HepG2 (cell line): ENCODE measurements around the gene PXDC1. TPM values are rescaled to one million over a fixed set of nuclear protein-coding genes. Genes with fewer than 3 reads are reported as not detected.

Experiments
- ERF ChIP-seq: IDR thresholded peaks from 2 replicates; pipeline ENCODE4 v1.6.1; 2018; ENCODE audit warnings: missing biosample characterization, missing genetic modification reagents
- NCOA1 ChIP-seq: sonication (generic); formaldehyde crosslinking; IDR thresholded peaks from 2 replicates; pipeline ENCODE4 v1.9.0; 2021; ENCODE audit warnings: missing genetic modification reagents
- NONO ChIP-seq, 2 experiments: fragments of 450-650 bp in 1 of 2; sonication (generic) in 1 of 2; formaldehyde crosslinking in 1 of 2; IDR thresholded peaks in 1 of 2; conservative IDR thresholded peaks in 1 of 2; 2 replicates each; pipeline versions ENCODE4 v1.6.1 to v1.8.0; 2017 to 2022; ENCODE audit warnings: mild to moderate bottlenecking in 1 of 2, missing genetic modification reagents in 1 of 2, moderate library complexity in 1 of 2
- SMAD3 ChIP-seq: sonication (generic); formaldehyde crosslinking; IDR thresholded peaks from 2 replicates; pipeline ENCODE4 v1.4.0; 2020; ENCODE audit warnings: missing genetic modification reagents
- ZNF205 ChIP-seq: IDR thresholded peaks from 2 replicates; pipeline ENCODE4 v1.6.1; 2018; ENCODE audit warnings: missing biosample characterization, missing genetic modification reagents
- ZNF331 ChIP-seq: sonication (generic); formaldehyde crosslinking; IDR thresholded peaks from 2 replicates; pipeline ENCODE4 v1.4.0; 2020; ENCODE audit warnings: missing genetic modification reagents
- ZNF792 ChIP-seq: IDR thresholded peaks from 2 replicates; pipeline ENCODE4 v1.6.1; 2016
- polyA plus RNA-seq, 8 experiments: library from polyadenylated mRNA; depleted of rRNA in 3 of 8; stranded (reverse) in 7 of 8; unstranded in 1 of 8; fragments of >200 nt; fragmentation: Illumina TruSeq in 4 of 8; extraction: Trizol in 4 of 8; gene quantifications; 2 replicates each; pipeline versions ENCODE4 v1.2.1 to v1.2.3, GENCODE V29; 2011 to 2016; ENCODE audit warnings: low read depth in 4 of 8, missing spikeins in 1 of 8, mixed read lengths in 1 of 8; ENCODE audit not compliant: insufficient read depth in 1 of 8
- total RNA-seq, 5 experiments: library from RNA; depleted of rRNA; stranded (reverse); fragments of >200 nt; fragmentation: Illumina TruSeq; extraction: Trizol; gene quantifications; 2 replicates each; pipeline ENCODE4 v1.2.3, GENCODE V29; 2016; ENCODE audit warnings: low read depth in 1 of 5
- TF ChIP-seq, protein P1 (sequence below): sonication (generic); formaldehyde crosslinking; IDR thresholded peaks from 2 replicates; pipeline ENCODE4 v1.4.0; 2020; ENCODE audit warnings: mild to moderate bottlenecking, missing genetic modification reagents
- TF ChIP-seq, protein P2 (sequence below): sonication (generic); formaldehyde crosslinking; IDR thresholded peaks from 2 replicates; pipeline ENCODE4 v1.8.1; 2023; ENCODE audit warnings: missing genetic modification reagents, mild to moderate bottlenecking, borderline replicate concordance
- TF ChIP-seq, protein P3 (sequence below): sonication (generic); formaldehyde crosslinking; IDR thresholded peaks from 2 replicates; pipeline ENCODE4 v1.5.1; 2020; ENCODE audit warnings: missing genetic modification reagents, mild to moderate bottlenecking, borderline replicate concordance
- TF ChIP-seq, protein P4 (sequence below): sonication (generic); formaldehyde crosslinking; IDR thresholded peaks from 2 replicates; pipeline ENCODE4 v1.8.1; 2023; ENCODE audit warnings: mild to moderate bottlenecking, missing genetic modification reagents
- TF ChIP-seq, protein P5 (sequence below): sonication (generic); formaldehyde crosslinking; conservative IDR thresholded peaks from 2 replicates; pipeline ENCODE4 v1.8.0; 2022; ENCODE audit warnings: missing genetic modification reagents

Gene PXDC1
- total and polyA plus RNA-seq, 2 of the 13 experiments (the other 11 are each of a cell fraction or from before 2014, with no cell fraction given): 32.4 to 34.7 TPM

DNA sequence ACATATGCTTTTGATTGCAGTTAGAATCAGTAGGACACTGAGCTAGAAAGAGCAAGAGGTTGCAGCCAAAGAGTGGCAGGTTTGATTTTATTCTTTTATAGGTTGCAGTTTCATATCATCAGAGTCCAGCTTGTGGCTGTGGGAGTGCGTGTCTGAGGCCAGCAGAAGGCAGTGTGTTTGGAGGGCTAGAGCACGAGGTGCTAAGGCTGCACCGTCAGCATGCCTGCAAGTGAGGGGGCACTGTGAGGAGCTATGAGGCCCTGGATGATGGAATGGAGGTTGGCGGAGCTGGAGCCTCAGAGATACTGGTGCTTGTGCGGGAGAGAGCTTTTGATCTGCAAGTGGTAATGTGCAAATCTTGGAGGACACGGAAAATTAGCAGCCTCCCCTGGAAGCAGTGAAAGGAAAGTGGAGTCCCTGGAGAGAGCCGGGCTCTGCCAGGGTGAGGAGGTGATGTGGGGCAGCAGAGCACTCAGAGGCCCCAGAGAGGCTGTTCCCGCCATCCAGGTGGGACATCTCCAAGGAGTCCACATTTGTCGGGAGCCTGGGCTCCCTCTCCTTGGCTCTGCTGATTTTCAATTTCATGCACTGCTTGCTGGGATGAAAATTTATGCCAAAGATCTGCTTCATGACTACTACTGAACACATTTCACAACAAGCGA is 43.6 kb downstream of the PXDC1 start (continued):
- TF ChIP-seq, protein P1, sequence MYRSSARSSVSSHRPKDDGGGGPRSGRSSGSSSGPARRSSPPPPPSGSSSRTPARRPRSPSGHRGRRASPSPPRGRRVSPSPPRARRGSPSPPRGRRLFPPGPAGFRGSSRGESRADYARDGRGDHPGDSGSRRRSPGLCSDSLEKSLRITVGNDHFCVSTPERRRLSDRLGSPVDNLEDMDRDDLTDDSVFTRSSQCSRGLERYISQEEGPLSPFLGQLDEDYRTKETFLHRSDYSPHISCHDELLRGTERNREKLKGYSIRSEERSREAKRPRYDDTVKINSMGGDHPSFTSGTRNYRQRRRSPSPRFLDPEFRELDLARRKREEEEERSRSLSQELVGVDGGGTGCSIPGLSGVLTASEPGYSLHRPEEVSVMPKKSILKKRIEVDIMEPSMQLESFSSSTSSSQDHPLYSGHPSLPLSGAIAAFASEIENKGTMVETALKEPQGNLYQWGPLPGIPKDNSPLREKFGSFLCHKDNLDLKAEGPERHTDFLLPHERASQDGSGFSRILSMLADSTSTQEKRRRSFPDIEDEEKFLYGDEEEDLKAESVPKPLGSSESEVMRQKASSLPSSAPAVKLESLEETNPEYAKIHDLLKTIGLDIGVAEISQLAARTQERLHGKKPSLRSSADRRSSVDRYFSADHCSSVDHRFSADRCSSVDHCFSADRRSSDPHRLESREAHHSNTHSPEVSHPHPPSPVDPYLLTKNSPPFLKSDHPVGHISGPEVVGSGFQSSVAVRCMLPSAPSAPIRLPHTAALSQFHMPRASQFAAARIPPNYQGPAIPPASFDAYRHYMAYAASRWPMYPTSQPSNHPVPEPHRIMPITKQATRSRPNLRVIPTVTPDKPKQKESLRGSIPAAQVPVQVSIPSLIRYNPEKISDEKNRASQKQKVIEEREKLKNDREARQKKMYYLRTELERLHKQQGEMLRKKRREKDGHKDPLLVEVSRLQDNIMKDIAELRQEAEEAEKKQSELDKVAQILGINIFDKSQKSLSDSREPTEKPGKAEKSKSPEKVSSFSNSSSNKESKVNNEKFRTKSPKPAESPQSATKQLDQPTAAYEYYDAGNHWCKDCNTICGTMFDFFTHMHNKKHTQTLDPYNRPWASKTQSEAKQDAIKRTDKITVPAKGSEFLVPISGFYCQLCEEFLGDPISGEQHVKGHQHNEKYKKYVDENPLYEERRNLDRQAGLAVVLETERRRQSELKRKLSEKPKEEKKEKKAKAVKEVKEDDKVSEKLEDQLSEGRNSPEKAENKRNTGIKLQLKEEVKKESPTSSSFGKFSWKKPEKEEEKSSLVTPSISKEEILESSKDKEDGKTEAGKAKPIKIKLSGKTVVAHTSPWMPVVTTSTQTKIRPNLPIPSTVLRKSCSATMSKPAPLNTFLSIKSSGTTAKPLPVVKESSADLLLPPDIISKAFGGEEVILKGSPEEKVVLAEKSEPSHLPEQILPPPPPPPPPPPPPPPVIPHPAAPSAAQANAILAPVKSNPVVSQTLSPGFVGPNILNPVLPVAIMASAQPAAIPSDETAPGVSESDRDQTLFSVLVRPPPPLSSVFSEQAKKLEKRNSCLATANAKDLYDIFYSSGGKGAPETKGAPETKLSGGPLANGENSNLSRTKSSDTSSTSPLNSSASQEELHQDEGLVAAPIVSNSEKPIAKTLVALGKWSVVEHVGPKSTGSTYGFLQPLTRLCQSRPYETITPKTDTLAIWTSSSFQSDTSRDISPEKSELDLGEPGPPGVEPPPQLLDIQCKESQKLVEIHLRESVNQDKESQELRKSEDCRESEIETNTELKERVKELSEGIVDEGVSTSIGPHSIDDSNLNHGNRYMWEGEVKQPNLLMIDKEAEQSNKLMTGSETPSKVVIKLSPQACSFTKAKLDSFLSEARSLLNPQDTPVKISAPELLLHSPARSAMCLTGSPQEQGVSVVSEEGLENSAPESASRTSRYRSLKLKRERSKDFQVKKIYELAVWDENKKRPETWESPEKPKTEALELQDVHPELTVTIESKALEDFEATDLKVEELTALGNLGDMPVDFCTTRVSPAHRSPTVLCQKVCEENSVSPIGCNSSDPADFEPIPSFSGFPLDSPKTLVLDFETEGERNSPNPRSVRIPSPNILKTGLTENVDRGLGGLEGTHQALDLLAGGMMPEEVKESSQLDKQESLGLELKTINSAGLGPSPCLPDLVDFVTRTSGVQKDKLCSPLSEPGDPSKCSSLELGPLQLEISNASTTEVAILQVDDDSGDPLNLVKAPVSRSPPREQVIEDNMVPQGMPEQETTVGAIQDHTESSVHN (CRISPR knock-in tag): no peak
- no peak for TF ChIP-seq ERF (CRISPR knock-in tag)
- no peak for TF ChIP-seq NCOA1 (CRISPR knock-in tag)
- no peak for TF ChIP-seq ZNF331 (CRISPR knock-in tag)
- TF ChIP-seq, protein P2, sequence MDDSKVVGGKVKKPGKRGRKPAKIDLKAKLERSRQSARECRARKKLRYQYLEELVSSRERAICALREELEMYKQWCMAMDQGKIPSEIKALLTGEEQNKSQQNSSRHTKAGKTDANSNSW (CRISPR knock-in tag): no peak
- TF ChIP-seq NONO (IDR thresholded peaks at IDR 0.05): no peak
- no peak for TF ChIP-seq NONO (CRISPR knock-in tag; conservative IDR thresholded peaks at IDR 0.05)
- TF ChIP-seq, protein P3, sequence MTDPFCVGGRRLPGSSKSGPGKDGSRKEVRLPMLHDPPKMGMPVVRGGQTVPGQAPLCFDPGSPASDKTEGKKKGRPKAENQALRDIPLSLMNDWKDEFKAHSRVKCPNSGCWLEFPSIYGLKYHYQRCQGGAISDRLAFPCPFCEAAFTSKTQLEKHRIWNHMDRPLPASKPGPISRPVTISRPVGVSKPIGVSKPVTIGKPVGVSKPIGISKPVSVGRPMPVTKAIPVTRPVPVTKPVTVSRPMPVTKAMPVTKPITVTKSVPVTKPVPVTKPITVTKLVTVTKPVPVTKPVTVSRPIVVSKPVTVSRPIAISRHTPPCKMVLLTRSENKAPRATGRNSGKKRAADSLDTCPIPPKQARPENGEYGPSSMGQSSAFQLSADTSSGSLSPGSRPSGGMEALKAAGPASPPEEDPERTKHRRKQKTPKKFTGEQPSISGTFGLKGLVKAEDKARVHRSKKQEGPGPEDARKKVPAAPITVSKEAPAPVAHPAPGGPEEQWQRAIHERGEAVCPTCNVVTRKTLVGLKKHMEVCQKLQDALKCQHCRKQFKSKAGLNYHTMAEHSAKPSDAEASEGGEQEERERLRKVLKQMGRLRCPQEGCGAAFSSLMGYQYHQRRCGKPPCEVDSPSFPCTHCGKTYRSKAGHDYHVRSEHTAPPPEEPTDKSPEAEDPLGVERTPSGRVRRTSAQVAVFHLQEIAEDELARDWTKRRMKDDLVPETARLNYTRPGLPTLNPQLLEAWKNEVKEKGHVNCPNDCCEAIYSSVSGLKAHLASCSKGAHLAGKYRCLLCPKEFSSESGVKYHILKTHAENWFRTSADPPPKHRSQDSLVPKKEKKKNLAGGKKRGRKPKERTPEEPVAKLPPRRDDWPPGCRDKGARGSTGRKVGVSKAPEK: no peak
- no peak for TF ChIP-seq ZNF205 (CRISPR knock-in tag)
- TF ChIP-seq, protein P4, sequence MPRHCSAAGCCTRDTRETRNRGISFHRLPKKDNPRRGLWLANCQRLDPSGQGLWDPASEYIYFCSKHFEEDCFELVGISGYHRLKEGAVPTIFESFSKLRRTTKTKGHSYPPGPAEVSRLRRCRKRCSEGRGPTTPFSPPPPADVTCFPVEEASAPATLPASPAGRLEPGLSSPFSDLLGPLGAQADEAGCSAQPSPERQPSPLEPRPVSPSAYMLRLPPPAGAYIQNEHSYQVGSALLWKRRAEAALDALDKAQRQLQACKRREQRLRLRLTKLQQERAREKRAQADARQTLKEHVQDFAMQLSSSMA (CRISPR knock-in tag): no peak
- TF ChIP-seq, protein P5, sequence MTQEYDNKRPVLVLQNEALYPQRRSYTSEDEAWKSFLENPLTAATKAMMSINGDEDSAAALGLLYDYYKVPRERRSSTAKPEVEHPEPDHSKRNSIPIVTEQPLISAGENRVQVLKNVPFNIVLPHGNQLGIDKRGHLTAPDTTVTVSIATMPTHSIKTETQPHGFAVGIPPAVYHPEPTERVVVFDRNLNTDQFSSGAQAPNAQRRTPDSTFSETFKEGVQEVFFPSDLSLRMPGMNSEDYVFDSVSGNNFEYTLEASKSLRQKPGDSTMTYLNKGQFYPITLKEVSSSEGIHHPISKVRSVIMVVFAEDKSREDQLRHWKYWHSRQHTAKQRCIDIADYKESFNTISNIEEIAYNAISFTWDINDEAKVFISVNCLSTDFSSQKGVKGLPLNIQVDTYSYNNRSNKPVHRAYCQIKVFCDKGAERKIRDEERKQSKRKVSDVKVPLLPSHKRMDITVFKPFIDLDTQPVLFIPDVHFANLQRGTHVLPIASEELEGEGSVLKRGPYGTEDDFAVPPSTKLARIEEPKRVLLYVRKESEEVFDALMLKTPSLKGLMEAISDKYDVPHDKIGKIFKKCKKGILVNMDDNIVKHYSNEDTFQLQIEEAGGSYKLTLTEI (CRISPR knock-in tag): no peak
- no peak for TF ChIP-seq ZNF792 (CRISPR knock-in tag)
- no peak for TF ChIP-seq SMAD3
